HCT116 (cell line): ENCODE data around the gene XRCC2.

Experiments
- CTCF ChIP-seq, 3 experiments: fragments of 200-600 bp in 1 of 3; sonication (generic) in 1 of 3; IDR thresholded peaks in 2 of 3; conservative IDR thresholded peaks in 1 of 3; 2 replicates each; pipeline ENCODE4 v1.5.1; 2012 to 2017; ENCODE audit warnings: low read depth in 2 of 3, low read length in 2 of 3, antibody characterized with exemption in 1 of 3, borderline replicate concordance in 1 of 3, control low read depth in 1 of 3, mild to moderate bottlenecking in 1 of 3, mixed read lengths in 1 of 3, mixed run types in 1 of 3, moderate library complexity in 1 of 3; ENCODE audit not compliant: insufficient read depth in 1 of 3
- EZH2 ChIP-seq: fragments of 200-600 bp; sonication (generic); IDR thresholded peaks from 2 replicates; pipeline ENCODE4 v1.6.1; 2017; ENCODE audit warnings: antibody characterized with exemption, mixed run types
- POLR2A ChIP-seq: IDR thresholded peaks from 2 replicates; pipeline ENCODE4 v1.7.0; 2011; ENCODE audit warnings: borderline replicate concordance; ENCODE audit not compliant: insufficient read depth, insufficient read length; ENCODE audit errors: extremely low read depth
- TCF7L2 ChIP-seq: IDR thresholded peaks from 2 replicates; pipeline ENCODE4 v1.7.0; 2011; ENCODE audit warnings: borderline replicate concordance, inconsistent platforms; ENCODE audit not compliant: insufficient read depth, insufficient read length; ENCODE audit errors: extremely low read depth
- ZNF274 ChIP-seq: fragments of 200-500 bp; sonication (Bioruptor generic); IDR thresholded peaks from 2 replicates; pipeline ENCODE4 v1.6.1; 2014; ENCODE audit warnings: mild to moderate bottlenecking, low read depth, low read length, inconsistent platforms

- no peak for TF ChIP-seq CTCF (IDR thresholded peaks at IDR 0.05 in 2 of 3, conservative IDR thresholded peaks at IDR 0.05 in 1 of 3; ENCODE audit: borderline replicate concordance in 1 of 3, insufficient read depth in 1 of 3, low read depth in 2 of 3, low read length in 2 of 3)
- no peak for TF ChIP-seq ZNF274
- TF ChIP-seq TCF7L2 = no peak
- TF ChIP-seq EZH2 = no peak
- TF ChIP-seq POLR2A = no peak
Measured at GRCh38 chr7:152597507-152597906, 78.4 kb downstream of the XRCC2 start.
